KOPT-K1 (cell line): ENCODE data around the gene ASIC4.

Experiments used
- H3K27ac ChIP-seq: fragments of 200-600 bp; sonication (generic); 2 replicates; pipeline ENCODE4 v1.5.1; 2016; ENCODE audit warnings: antibody characterized with exemption, mild to moderate bottlenecking, low read depth, low read length; ENCODE audit not compliant: poor library complexity, severe bottlenecking
- H3K36me3 ChIP-seq: fragments of 200-600 bp; sonication (generic); 2 replicates; pipeline ENCODE4 v1.5.1; 2017; ENCODE audit warnings: antibody characterized with exemption, mild to moderate bottlenecking, low read length, moderate library complexity; ENCODE audit not compliant: insufficient read depth
- H3K9me3 ChIP-seq: fragments of 200-600 bp; sonication (generic); 2 replicates; pipeline ENCODE4 v1.5.1; 2017; ENCODE audit warnings: antibody characterized with exemption, low read length, mild to moderate bottlenecking; ENCODE audit not compliant: insufficient read depth, poor library complexity, severe bottlenecking

Gene ASIC4

GRCh38 chr2:219500135-219500534, 14.1 kb upstream of the ASIC4 start:
- no peaks in the 10 kb centered on the region for H3K9me3 ChIP-seq
- peaks cover 11% of the 10 kb centered on the region; the same call in 1 of the 2 replicates for H3K36me3 ChIP-seq
- H3K27ac ChIP-seq, result no peak overlapping the region

GRCh38 chr2:219501849-219502248, 12.4 kb upstream of the ASIC4 start:
- H3K36me3 ChIP-seq, result peaks cover 11% of the 10 kb centered on the region; the same call in 1 of the 2 replicates
- H3K27ac ChIP-seq, result no peak overlapping the region
- H3K9me3 ChIP-seq, result no peaks in the 10 kb centered on the region

DNA sequence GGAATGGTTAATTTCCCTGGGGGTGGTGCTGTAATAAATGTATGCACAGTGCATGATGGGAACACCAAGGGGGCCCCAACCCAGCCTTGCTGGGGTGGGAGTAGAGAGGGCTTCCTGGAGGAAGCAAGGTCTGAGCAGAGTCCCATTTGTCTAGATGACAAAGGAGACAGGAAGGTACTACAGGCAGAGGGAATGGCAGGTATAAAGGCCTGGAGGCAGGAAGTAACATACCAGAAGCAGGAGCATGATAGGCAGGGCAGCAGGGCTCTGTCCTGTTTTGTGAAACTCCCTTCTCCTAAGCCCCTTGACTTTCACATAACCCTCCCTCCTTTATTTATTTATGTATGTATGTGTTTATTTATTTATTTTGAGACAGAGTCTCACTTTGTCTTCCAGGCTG, 11.7 kb upstream of the ASIC4 start:
- H3K36me3 ChIP-seq, result peaks cover 11% of the 10 kb centered on the region; the same call in 1 of the 2 replicates
- H3K27ac ChIP-seq, result no peak overlapping the region
- H3K9me3 ChIP-seq, result no peaks in the 10 kb centered on the region

GRCh38 chr2:219505585-219505984, 8.7 kb upstream of the ASIC4 start:
- Histone ChIP-seq H3K9me3 (no peaks in the 10 kb centered on the region), H3K27ac (no peak overlapping the region), H3K36me3 (peaks cover 11% of the 10 kb centered on the region; the same call in 1 of the 2 replicates)

GRCh38 chr2:219506153-219506801, 8.0 kb upstream of the ASIC4 start:
- H3K36me3 ChIP-seq, result peaks cover 11% of the 10 kb centered on the region; the same call in 1 of the 2 replicates
- no peaks in the 10 kb centered on the region for H3K9me3 ChIP-seq
- no peak overlapping the region for H3K27ac ChIP-seq

GRCh38 chr2:219506802-219507526, 7.3 kb upstream of the ASIC4 start:
- H3K27ac ChIP-seq, result no peak overlapping the region
- peaks cover 11% of the 10 kb centered on the region; the same call in 1 of the 2 replicates for H3K36me3 ChIP-seq
- no peaks in the 10 kb centered on the region for H3K9me3 ChIP-seq

DNA sequence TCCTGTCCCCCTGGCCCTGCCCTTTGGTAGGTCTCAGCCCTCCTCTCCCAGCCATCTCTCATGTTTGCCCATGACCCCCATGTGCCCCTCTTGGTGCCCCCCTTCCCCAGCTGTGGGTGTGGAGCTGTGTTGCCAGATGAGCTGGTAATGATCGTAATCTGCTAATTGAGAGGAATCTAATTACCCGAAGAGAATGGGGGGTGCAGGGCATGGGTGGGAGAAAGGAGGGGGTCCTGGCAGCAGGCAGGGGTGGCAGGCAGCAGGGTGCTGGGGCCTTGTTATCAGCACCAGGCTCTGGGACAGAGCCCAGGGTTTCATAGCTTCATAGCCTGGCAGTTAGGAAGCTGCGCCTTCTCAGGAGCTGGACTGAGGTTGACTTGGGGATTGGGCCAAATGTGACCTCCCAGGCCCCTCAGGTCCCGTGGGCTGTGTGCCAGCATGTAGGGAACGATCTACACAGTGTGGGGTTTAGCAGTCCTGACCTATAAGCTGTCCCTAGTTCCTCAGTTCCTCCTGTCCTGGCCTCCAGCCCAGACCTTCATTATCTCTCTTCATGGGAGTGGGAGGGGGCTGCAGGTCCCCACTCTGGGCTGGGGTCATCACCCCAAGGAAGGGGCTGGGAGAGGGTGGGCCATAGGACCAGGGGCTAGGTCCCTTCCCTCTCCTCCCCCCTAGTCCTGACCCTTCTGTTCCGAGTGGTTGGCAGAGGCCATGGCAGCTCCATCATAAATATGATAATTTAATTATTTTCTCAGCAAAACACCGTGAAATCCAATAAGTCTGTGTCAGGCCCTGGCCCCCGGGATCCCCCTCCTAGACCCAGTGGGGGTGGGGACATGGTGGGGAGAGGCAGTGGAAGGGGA, 6.5 kb upstream of the ASIC4 start:
- Histone ChIP-seq H3K36me3 (peaks cover 11% of the 10 kb centered on the region; the same call in 1 of the 2 replicates), H3K9me3 (no peaks in the 10 kb centered on the region), H3K27ac (no peak overlapping the region)

GRCh38 chr2:219508444-219508734, 5.9 kb upstream of the ASIC4 start:
- H3K27ac ChIP-seq, result no peak overlapping the region
- no peaks in the 10 kb centered on the region for H3K9me3 ChIP-seq

DNA sequence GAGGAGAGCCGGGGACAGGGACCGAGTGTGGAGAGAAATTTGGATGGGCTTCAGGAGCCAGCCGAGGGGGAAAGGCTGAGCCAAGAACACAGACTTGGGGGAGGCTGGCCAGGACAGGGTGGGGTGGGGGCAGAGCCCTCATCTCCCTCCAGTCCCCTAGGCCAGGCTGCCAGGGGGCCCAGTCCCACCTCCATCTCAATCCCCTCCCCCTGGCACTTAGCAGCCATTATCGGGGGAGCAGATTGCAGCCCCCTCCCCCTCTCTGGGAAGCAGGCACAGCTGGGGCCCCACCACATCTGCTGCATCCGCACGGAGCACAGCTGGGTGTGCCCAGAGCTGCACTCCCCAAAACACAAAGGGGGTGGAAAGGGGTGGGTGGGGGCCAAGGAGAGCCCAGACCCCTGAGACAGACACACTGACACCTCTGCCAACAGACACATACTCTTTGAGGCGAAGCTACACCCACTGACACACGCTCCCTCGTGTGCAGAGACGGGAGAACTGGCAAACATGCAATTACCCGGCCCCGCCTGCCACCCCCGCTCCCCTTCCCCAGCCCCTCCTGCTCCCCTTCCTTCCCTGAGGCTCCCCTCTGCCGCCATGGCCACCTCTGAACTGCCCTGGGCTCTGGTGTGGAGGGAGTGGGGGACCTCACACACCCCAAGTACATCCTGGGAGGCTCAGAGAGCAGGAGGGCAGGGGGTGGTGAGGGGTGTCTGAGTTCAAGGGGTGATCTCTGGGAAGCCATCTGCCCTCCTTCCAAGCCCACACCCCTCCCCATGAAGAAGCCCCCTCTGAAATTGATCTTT, 5.1 kb upstream of the ASIC4 start:
- H3K9me3 ChIP-seq, result no peaks in the 10 kb centered on the region
- H3K36me3 ChIP-seq, result peaks cover 3% of the 10 kb centered on the region; the same call in 1 of the 2 replicates
- no peak overlapping the region for H3K27ac ChIP-seq

More at GRCh38 chr2:219508444-219508734, 5.9 kb upstream of the ASIC4 start:
- H3K36me3 ChIP-seq, result peaks cover 11% of the 10 kb centered on the region; the same call in 1 of the 2 replicates

- Histone ChIP-seq H3K27ac (no peak overlapping the region), H3K9me3 (no peaks in the 10 kb centered on the region)
Measured at GRCh38 chr2:219509780-219510511, 4.3 kb upstream of the ASIC4 start.

GRCh38 chr2:219510512-219511135, 3.7 kb upstream of the ASIC4 start:
- H3K36me3 ChIP-seq, result no peaks in the 10 kb centered on the region; the same call in 1 of the 2 replicates
- no peak overlapping the region for H3K27ac ChIP-seq
- H3K9me3 ChIP-seq, result no peaks in the 10 kb centered on the region

More at GRCh38 chr2:219509780-219510511, 4.3 kb upstream of the ASIC4 start:
- H3K36me3 ChIP-seq, result no peaks in the 10 kb centered on the region; the same call in 1 of the 2 replicates

DNA sequence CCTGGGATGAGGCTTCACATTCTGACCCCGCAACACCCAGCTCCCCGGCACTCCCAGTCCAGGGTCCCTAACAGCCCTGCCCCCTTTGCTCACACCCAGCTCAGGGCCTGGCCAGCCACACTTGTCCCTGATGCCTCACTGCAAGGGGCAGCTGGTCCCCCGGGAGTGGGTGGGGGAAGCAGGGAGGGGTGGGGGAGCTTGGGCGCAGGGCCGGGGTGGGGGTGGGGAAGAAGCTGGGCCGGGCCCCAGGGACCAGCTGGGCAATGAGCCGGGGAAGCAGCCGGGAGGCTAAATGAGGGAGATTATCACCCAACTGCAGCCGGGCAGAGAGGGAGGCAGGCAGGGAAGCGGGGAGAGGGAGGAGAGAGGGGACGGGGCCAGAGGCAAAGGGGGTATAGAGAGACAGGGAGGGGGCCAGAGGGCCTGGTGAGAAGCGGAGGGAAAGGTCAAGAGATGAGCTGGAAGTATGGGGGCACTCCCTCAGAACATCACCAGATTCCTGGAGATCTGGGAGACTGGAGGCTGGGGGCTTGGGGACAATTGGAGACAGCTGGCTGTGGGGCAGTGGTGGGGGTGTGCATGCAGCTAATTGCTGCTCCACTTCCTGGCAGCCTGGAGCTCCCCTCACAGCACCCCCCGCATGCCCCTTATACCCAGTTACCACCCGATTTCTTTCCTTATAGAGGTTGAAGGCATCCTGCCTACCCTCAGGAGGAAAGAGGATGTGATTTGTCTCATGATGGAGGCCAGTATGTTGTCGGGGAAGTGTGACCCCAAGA, 2.5 kb upstream of the ASIC4 start:
- no peaks in the 10 kb centered on the region for H3K36me3 ChIP-seq
- H3K27ac ChIP-seq, result no peak overlapping the region

More for the DNA sequence above, 2.5 kb upstream of the ASIC4 start:
- no peaks in the 10 kb centered on the region for H3K9me3 ChIP-seq
